ENCODE results near the gene TRIAP1. TPM values are rescaled to one million over a fixed set of nuclear protein-coding genes. Genes with fewer than 3 reads are reported as not detected.

Gene TRIAP1
- total RNA-seq, 2 donors from 2014 or later = 7.1 to 11.4 TPM

GRCh38 chr12:120473807-120474615 lies 27.8 kb upstream of the TRIAP1 start:
- Histone ChIP-seq H3K4me3 (no peak overlapping the region), H3K4me1 (ENCODE audit: control insufficient read depth in 1 of 2, low read depth in 2 of 2) (peaks cover 4 to 24% of the 10 kb centered on the region in 2 donors), H3K36me3 (no peaks in the 10 kb centered on the region), H3K27ac (peak overlapping the region in 1 of 2 donors; percentile 43), H3K9me3 (no peaks in the 10 kb centered on the region), H3K27me3 (replicated peaks; ENCODE audit: insufficient read depth) (no peaks in the 10 kb centered on the region)
- ATAC-seq (ENCODE audit: insufficient number of reproducible peaks, low FRiP score, low read depth) (no peak), DNase-seq (ENCODE audit: low spot score) (no peak)
- TF ChIP-seq CTCF (IDR thresholded peaks at IDR 0.05) = no peak

GRCh38 chr12:120472521-120472920 lies 26.3 kb upstream of the TRIAP1 start:
- H3K27me3 ChIP-seq (replicated peaks; ENCODE audit: insufficient read depth) = no peaks in the 10 kb centered on the region
- no peak for ATAC-seq (ENCODE audit: insufficient number of reproducible peaks, low FRiP score, low read depth)
- H3K4me1 ChIP-seq (ENCODE audit: control insufficient read depth in 1 of 2, low read depth in 2 of 2) = peaks cover 7 to 33% of the 10 kb centered on the region in 2 donors
- H3K36me3 ChIP-seq = no peaks in the 10 kb centered on the region
- H3K9me3 ChIP-seq = no peaks in the 10 kb centered on the region
- no peak for DNase-seq (ENCODE audit: low spot score)
- H3K4me3 ChIP-seq = no peak overlapping the region
- H3K27ac ChIP-seq = no peak overlapping the region
- no peak for TF ChIP-seq CTCF (IDR thresholded peaks at IDR 0.05)

GRCh38 chr12:120470150-120470784 lies 24.1 kb upstream of the TRIAP1 start:
- Histone ChIP-seq H3K27ac (peak overlapping the region; percentile 79 to 87), H3K4me1 (ENCODE audit: control insufficient read depth in 1 of 2, low read depth in 2 of 2) (peaks cover 12 to 48% of the 10 kb centered on the region in 2 donors)
- DNase-seq (ENCODE audit: low spot score) = no peak

GRCh38 chr12:120469450-120470149 lies 23.4 kb upstream of the TRIAP1 start, which contains the start of gene SRSF9:
TSS of gene SRSF9 (minus strand) at chr12:120469748. CDS start at chr12:120469609, 139 bp downstream.
- peak; percentile 83 for TF ChIP-seq CTCF (IDR thresholded peaks at IDR 0.05)
- no peaks in the 10 kb centered on the region for H3K9me3 ChIP-seq
- ATAC-seq (ENCODE audit: insufficient number of reproducible peaks, low FRiP score, low read depth) (peak; percentile 93), DNase-seq (ENCODE audit: low spot score) (peak; percentile 82)
- peak within 1 kb of the TSS; percentile 98 for H3K4me3 ChIP-seq
- peaks cover 12 to 41% of the 10 kb centered on the region in 2 donors for H3K4me1 ChIP-seq (ENCODE audit: control insufficient read depth in 1 of 2, low read depth in 2 of 2)
- H3K36me3 ChIP-seq = peaks cover 13% of the 10 kb centered on the region
- peak within 1 kb of the TSS; percentile 79 to 87 for H3K27ac ChIP-seq
- no peaks in the 10 kb centered on the region for H3K27me3 ChIP-seq (replicated peaks; ENCODE audit: insufficient read depth)

More at GRCh38 chr12:120470150-120470784, 24.1 kb upstream of the TRIAP1 start:
- H3K36me3 ChIP-seq = peaks cover 6% of the 10 kb centered on the region
- H3K27me3 ChIP-seq (replicated peaks; ENCODE audit: insufficient read depth) = no peaks in the 10 kb centered on the region
- ATAC-seq (ENCODE audit: insufficient number of reproducible peaks, low FRiP score, low read depth) = no peak
- H3K4me3 ChIP-seq = peak overlapping the region; percentile 98
- no peak for TF ChIP-seq CTCF (IDR thresholded peaks at IDR 0.05)
- no peaks in the 10 kb centered on the region for H3K9me3 ChIP-seq
